Measurements from ENCODE around the gene GPR18. TPM values are rescaled to one million over a fixed set of nuclear protein-coding genes. Genes with fewer than 3 reads are reported as not detected.

GPR18 gene
- total RNA-seq, 1 experiment from 2014 or later, result not detected

GRCh38 chr13:99227909-99228688 is 30.1 kb downstream of the GPR18 start:
- H3K9me3 ChIP-seq (replicated peaks), result no peaks in the 10 kb centered on the region
- H3K4me1 ChIP-seq (replicated peaks), result peaks cover 36% of the 10 kb centered on the region
- DNase-seq (ENCODE audit: low read depth in 1 of 2, low spot score in 2 of 2), result peak in 1 of 2 experiments; percentile 70
- H3K27ac ChIP-seq, result peak overlapping the region; percentile 23
- H3K36me3 ChIP-seq, result peaks cover 4% of the 10 kb centered on the region
- H3K4me3 ChIP-seq, result no peak overlapping the region
- H3K27me3 ChIP-seq (replicated peaks), result no peaks in the 10 kb centered on the region

- peak overlapping the region; percentile 2; the same call in 1 of the 2 replicates for H3K27ac ChIP-seq
- H3K4me3 ChIP-seq, result no peak overlapping the region
- no peaks in the 10 kb centered on the region for H3K27me3 ChIP-seq (replicated peaks)
- H3K36me3 ChIP-seq, result peaks cover 4% of the 10 kb centered on the region
- peaks cover 36% of the 10 kb centered on the region for H3K4me1 ChIP-seq (replicated peaks)
- no peaks in the 10 kb centered on the region for H3K9me3 ChIP-seq (replicated peaks)
- peak; percentile 92 to 93 for DNase-seq (ENCODE audit: low read depth in 1 of 2, low spot score in 2 of 2)
These were observed 30.8 kb downstream of the GPR18 start for GRCh38 chr13:99227331-99227900.

DNA sequence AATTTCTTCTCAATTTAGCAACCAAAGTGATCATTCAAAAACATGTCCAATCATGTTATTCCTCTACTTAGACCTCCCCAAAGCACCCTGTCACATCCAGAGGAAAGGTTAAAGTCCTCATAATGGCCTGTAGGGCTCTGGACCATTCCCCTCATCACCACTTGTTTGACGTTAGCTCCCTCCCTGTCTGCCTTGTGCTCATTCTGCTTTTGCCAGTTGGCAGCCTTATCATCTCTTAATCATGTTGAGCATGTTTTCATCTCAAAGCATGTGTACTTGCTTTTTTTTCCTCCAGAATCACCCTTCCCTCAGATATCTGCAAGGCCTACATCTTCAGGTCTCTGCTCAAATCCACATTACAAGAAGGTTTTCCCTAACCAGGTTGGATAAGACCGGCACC is 31.7 kb downstream of the GPR18 start:
- Histone ChIP-seq H3K4me3 (no peak overlapping the region), H3K9me3 (replicated peaks) (no peaks in the 10 kb centered on the region), H3K36me3 (peaks cover 7% of the 10 kb centered on the region), H3K27ac (no peak overlapping the region), H3K27me3 (replicated peaks) (no peaks in the 10 kb centered on the region), H3K4me1 (replicated peaks) (peaks cover 32% of the 10 kb centered on the region)
- peak in 1 of 2 experiments; percentile 58 for DNase-seq (ENCODE audit: low read depth in 1 of 2, low spot score in 2 of 2)

- DNase-seq (ENCODE audit: low read depth in 1 of 2, low spot score in 2 of 2), result peak in 1 of 2 experiments; percentile 51
- Histone ChIP-seq H3K4me3 (no peak overlapping the region), H3K4me1 (replicated peaks) (peaks cover 31% of the 10 kb centered on the region), H3K27ac (no peak overlapping the region), H3K27me3 (replicated peaks) (no peaks in the 10 kb centered on the region), H3K36me3 (peaks cover 7% of the 10 kb centered on the region; the same call in 1 of the 2 replicates), H3K9me3 (replicated peaks) (no peaks in the 10 kb centered on the region)
These were observed 33.1 kb downstream of the GPR18 start for GRCh38 chr13:99225078-99225477.

GRCh38 chr13:99224021-99224420 is 34.2 kb downstream of the GPR18 start:
- H3K4me1 ChIP-seq (replicated peaks), result peaks cover 20% of the 10 kb centered on the region
- H3K27me3 ChIP-seq (replicated peaks), result no peaks in the 10 kb centered on the region
- no peaks in the 10 kb centered on the region for H3K9me3 ChIP-seq (replicated peaks)
- H3K27ac ChIP-seq, result no peak overlapping the region
- H3K4me3 ChIP-seq, result no peak overlapping the region
- peak in 1 of 2 experiments; percentile 62 for DNase-seq (ENCODE audit: low read depth in 1 of 2, low spot score in 2 of 2)
- H3K36me3 ChIP-seq, result peaks cover 7% of the 10 kb centered on the region; the same call in 1 of the 2 replicates

DNA sequence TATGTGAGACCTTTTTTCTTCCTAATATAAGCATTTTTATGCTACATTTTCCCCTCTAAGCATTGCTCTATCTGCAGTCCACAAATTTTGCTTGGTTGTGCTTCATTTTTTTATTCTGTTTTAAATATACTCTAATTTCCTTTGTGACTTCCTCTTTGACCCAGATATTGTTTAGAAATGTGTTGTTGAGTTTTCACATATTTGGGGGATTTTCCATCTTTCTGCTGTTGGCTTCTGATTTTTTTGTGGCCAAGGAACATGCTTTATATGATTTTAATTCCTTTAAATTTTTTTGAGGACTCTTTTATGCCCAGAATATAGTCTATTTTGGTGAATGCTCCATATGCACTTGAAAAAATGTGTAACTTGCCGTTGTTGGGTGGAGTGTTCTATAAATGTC is 34.6 kb downstream of the GPR18 start:
- no peak for DNase-seq (ENCODE audit: low read depth in 1 of 2, low spot score in 2 of 2)
- no peak overlapping the region for H3K4me3 ChIP-seq

DNA sequence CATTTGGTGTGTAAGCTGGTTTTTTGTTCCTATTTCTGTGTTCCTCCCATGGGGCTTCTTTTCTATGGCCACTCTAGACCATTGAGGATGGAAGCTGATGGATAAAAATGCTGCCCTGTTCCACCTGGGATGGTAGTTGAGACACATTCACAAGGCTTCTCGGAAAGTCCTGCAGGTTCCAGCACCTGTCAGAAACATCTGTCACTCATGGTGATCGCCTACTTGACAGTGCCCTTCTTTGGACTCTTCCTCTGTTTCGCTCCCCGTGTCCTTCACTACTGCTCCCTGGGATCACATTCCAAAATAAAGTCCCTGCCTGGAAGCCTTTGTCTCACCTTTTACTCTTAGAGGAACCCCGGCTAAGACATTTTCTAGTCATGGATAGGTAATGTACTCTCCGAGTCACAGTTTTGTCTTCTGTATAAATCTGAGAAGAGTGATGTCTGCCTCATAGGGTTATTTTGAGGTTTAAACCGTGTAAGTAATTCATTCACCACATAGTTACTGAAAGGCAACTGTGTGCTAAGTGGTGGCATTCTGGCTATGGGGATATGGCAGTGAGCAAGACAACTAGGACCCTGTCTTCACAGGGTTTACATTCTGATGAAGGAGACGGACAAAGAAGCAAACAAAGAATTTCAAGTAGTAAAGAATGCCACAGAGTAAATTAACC is 36.5 kb downstream of the GPR18 start:
- DNase-seq (ENCODE audit: low read depth in 1 of 2, low spot score in 2 of 2), result peak in 1 of 2 experiments; percentile 54
- Histone ChIP-seq H3K4me3 (no peak overlapping the region), H3K36me3 (peaks cover 7% of the 10 kb centered on the region; the same call in 1 of the 2 replicates), H3K27me3 (replicated peaks) (no peaks in the 10 kb centered on the region), H3K9me3 (replicated peaks) (no peaks in the 10 kb centered on the region), H3K27ac (no peak overlapping the region), H3K4me1 (replicated peaks) (no peaks in the 10 kb centered on the region; the same call in 1 of the 2 replicates)

More for the DNA sequence above, 34.6 kb downstream of the GPR18 start:
- Histone ChIP-seq H3K36me3 (peaks cover 7% of the 10 kb centered on the region; the same call in 1 of the 2 replicates), H3K27me3 (replicated peaks) (no peaks in the 10 kb centered on the region), H3K4me1 (replicated peaks) (peaks cover 16% of the 10 kb centered on the region), H3K9me3 (replicated peaks) (no peaks in the 10 kb centered on the region), H3K27ac (no peak overlapping the region)

GRCh38 chr13:99220199-99220935 is 37.8 kb downstream of the GPR18 start:
- Histone ChIP-seq H3K36me3 (peaks cover 12% of the 10 kb centered on the region), H3K4me1 (replicated peaks) (no peaks in the 10 kb centered on the region; the same call in 1 of the 2 replicates), H3K4me3 (no peak overlapping the region), H3K9me3 (replicated peaks) (no peaks in the 10 kb centered on the region), H3K27ac (no peak overlapping the region), H3K27me3 (replicated peaks) (no peaks in the 10 kb centered on the region)
- no peak for DNase-seq (ENCODE audit: low read depth in 1 of 2, low spot score in 2 of 2)

DNA sequence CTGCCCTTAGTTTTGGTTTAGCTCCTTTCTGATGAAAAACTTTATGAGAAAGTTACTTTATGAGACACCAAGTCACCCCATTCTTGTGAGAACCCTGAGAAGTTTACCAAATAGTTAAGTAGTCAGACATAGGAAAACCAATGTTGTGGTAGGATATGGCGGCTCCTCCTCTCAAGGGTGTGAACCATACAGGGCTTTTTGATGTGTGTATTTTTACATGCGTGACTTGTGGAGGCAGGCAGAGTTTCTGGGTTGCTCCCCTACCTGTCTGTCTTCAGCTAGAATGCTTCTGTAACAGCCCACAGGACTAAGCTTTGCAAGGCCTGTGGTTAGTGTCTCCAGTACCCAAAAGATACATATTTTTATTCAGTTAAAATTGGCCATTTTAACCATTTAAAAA is 39.2 kb downstream of the GPR18 start:
- Histone ChIP-seq H3K4me3 (no peak overlapping the region), H3K9me3 (replicated peaks) (no peaks in the 10 kb centered on the region), H3K36me3 (peaks cover 13% of the 10 kb centered on the region), H3K27me3 (replicated peaks) (no peaks in the 10 kb centered on the region), H3K27ac (no peak overlapping the region), H3K4me1 (replicated peaks) (no peaks in the 10 kb centered on the region; the same call in 1 of the 2 replicates)
- peak in 1 of 2 experiments; percentile 55 for DNase-seq (ENCODE audit: low read depth in 1 of 2, low spot score in 2 of 2)

DNA sequence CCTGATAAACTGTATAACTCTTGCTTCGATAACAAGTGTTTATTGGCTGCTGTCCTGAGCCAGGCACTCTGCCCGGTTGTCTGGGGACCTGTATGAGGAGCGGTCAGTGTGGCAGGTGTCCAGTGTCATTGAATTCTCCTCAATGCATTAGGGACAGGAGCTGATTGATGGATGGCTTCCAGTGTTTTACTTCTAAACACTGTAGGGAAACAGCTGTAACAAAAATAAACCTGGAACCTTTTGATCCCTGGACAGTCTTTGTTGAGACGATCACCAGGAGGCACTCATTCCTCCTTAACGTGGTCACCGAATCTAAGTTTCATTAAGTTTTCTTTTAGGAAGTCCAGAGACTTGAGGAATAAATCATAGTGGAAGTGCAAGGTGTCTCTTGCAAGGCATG is 39.6 kb downstream of the GPR18 start:
- no peak overlapping the region for H3K4me3 ChIP-seq
- H3K27ac ChIP-seq, result no peak overlapping the region
- no peaks in the 10 kb centered on the region for H3K27me3 ChIP-seq (replicated peaks)
- H3K4me1 ChIP-seq (replicated peaks), result no peaks in the 10 kb centered on the region; the same call in 1 of the 2 replicates
- peaks cover 13% of the 10 kb centered on the region for H3K36me3 ChIP-seq
- no peaks in the 10 kb centered on the region for H3K9me3 ChIP-seq (replicated peaks)
- DNase-seq (ENCODE audit: low read depth in 1 of 2, low spot score in 2 of 2), result peak in 1 of 2 experiments; percentile 66

GRCh38 chr13:99218126-99218525 is 40.1 kb downstream of the GPR18 start:
- peaks cover 16% of the 10 kb centered on the region for H3K36me3 ChIP-seq
- DNase-seq (ENCODE audit: low read depth in 1 of 2, low spot score in 2 of 2), result peak in 1 of 2 experiments; percentile 47
- no peaks in the 10 kb centered on the region for H3K9me3 ChIP-seq (replicated peaks)
- H3K4me1 ChIP-seq (replicated peaks), result no peaks in the 10 kb centered on the region; the same call in 1 of the 2 replicates
- H3K27me3 ChIP-seq (replicated peaks), result no peaks in the 10 kb centered on the region
- no peak overlapping the region for H3K27ac ChIP-seq
- no peak overlapping the region for H3K4me3 ChIP-seq

DNA sequence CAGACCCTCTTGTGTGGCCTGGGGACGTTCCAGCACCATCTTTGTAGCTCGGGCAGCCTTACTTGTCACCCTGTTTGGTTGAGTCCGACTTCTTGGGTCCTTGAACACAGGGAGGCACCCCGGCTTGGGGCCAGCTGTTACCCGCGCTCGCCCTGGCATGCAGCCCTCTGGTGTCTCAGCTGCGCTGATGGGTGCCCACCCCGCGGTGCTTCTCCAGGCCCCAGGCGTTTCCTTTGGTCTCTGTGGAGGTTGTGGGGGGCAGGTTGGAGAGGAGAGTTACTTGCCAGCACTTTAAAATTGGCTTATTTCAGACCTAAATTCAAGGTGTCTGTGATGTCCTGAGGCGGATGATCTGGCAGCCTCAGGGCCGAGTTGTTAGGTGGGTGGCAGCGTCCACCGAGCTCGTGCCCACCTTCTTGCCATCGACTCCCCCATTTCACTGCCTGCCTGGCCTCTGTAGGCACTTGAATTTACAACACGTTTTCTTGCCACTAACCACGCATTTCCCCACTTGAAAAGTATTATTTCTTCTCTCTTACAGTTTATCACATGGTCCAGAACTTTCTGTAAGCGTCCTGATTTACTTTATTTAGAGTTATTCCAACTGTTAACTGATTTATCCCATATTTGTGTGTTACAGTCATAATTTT is 40.6 kb downstream of the GPR18 start:
- peaks cover 16% of the 10 kb centered on the region for H3K36me3 ChIP-seq
- no peaks in the 10 kb centered on the region; the same call in 1 of the 2 replicates for H3K4me1 ChIP-seq (replicated peaks)
- no peaks in the 10 kb centered on the region for H3K9me3 ChIP-seq (replicated peaks)
- no peak overlapping the region for H3K4me3 ChIP-seq
- peak in 1 of 2 experiments; percentile 79 for DNase-seq (ENCODE audit: low read depth in 1 of 2, low spot score in 2 of 2)
- no peak overlapping the region for H3K27ac ChIP-seq
- H3K27me3 ChIP-seq (replicated peaks), result no peaks in the 10 kb centered on the region
